Suppressor macrophage treated with lipopolysaccharide for 4 hours (primary cell): ENCODE results near the gene CDKN2B.
"Not testable (repeated sequence)": the region's sequence is repeated elsewhere in the genome, so short reads cannot be mapped to it uniquely, and the experiment has no call there.

ENCODE experiments used
- DNase-seq: peaks from one replicate; pipeline ENCODE4 v3.0.0-alpha.2; 2020

The CDKN2B gene

GRCh38 chr9:21968331-21969010, 40.6 kb downstream of the CDKN2B start:
- no peak for DNase-seq

- DNase-seq: peak; percentile 57
Measured at GRCh38 chr9:21967702-21968101, 41.4 kb downstream of the CDKN2B start.

- DNase-seq: no peak
Measured at GRCh38 chr9:21967169-21967568, 41.9 kb downstream of the CDKN2B start.

- DNase-seq: no peak
Measured at GRCh38 chr9:21966140-21966851, 42.8 kb downstream of the CDKN2B start.

GRCh38 chr9:21965401-21965951, 43.6 kb downstream of the CDKN2B start:
- DNase-seq: peak; percentile 71

GRCh38 chr9:21964925-21965385, 44.1 kb downstream of the CDKN2B start:
- DNase-seq: peak; percentile 72

GRCh38 chr9:21961569-21961968, 47.5 kb downstream of the CDKN2B start:
- no peak for DNase-seq

GRCh38 chr9:21959268-21959667, 49.8 kb downstream of the CDKN2B start:
- not testable (repeated sequence) for DNase-seq

GRCh38 chr9:21958833-21959232, 50.3 kb downstream of the CDKN2B start:
- DNase-seq: no peak
